Stimulated activated CD4-positive, alpha-beta T cell treated with anti-CD3 and anti-CD28 coated beads, Interleukin-2, amount 100 ng/mL, for 4 hours (primary cell): Measurements from ENCODE around the gene NOSTRIN.
"Not testable (repeated sequence)": the region's sequence is repeated elsewhere in the genome, so short reads cannot be mapped to it uniquely, and the experiment has no call there.

Experiments
- DNase-seq: peaks from one replicate; pipeline ENCODE4 v3.0.0-alpha.2; 2020; ENCODE audit warnings: low read depth

NOSTRIN gene

GRCh38 chr2:168790226-168790902 lies 12.1 kb upstream of the NOSTRIN start:
- no peak for DNase-seq

GRCh38 chr2:168791140-168791539 lies 11.3 kb upstream of the NOSTRIN start:
- not testable (repeated sequence) for DNase-seq

- DNase-seq = no peak
These were observed 8.8 kb upstream of the NOSTRIN start for GRCh38 chr2:168793596-168793995.

- no peak for DNase-seq
These were observed 7.5 kb upstream of the NOSTRIN start for GRCh38 chr2:168794968-168795367.

- no peak for DNase-seq
These were observed 6.3 kb upstream of the NOSTRIN start for GRCh38 chr2:168796090-168796577.

- DNase-seq = no peak
These were observed 5.7 kb upstream of the NOSTRIN start for GRCh38 chr2:168796583-168797285.

- DNase-seq = no peak
These were observed 5.2 kb upstream of the NOSTRIN start for GRCh38 chr2:168797286-168797655.

GRCh38 chr2:168798076-168798887 lies 4.2 kb upstream of the NOSTRIN start:
- no peak for DNase-seq

GRCh38 chr2:168798888-168799410 lies 3.5 kb upstream of the NOSTRIN start:
- DNase-seq = no peak

- no peak for DNase-seq
These were observed 966 bp upstream of the NOSTRIN start for GRCh38 chr2:168801471-168801870.

GRCh38 chr2:168802859-168803725 lies 655 bp downstream of the NOSTRIN start:
- no peak for DNase-seq

- no peak for DNase-seq
These were observed 1.8 kb downstream of the NOSTRIN start for GRCh38 chr2:168804214-168804613.

- DNase-seq = no peak
These were observed 3.2 kb downstream of the NOSTRIN start for GRCh38 chr2:168805615-168806014.

- DNase-seq = no peak
These were observed 7.1 kb downstream of the NOSTRIN start for GRCh38 chr2:168809537-168809936.

- no peak for DNase-seq
These were observed 7.8 kb downstream of the NOSTRIN start for GRCh38 chr2:168810235-168810634.

- no peak for DNase-seq
These were observed 9.3 kb downstream of the NOSTRIN start for GRCh38 chr2:168811696-168812095.

GRCh38 chr2:168814046-168814445 lies 11.6 kb downstream of the NOSTRIN start:
- no peak for DNase-seq

GRCh38 chr2:168814939-168815907 lies 12.8 kb downstream of the NOSTRIN start:
- DNase-seq = no peak

- DNase-seq = no peak
These were observed 13.9 kb downstream of the NOSTRIN start for GRCh38 chr2:168816369-168816768.

GRCh38 chr2:168819050-168819715 lies 16.7 kb downstream of the NOSTRIN start:
- no peak for DNase-seq
